GM18873 (cell line): Measurements from ENCODE around the gene ERO1B.

Experiments
- ATAC-seq: cut with Tn5 transposase; IDR thresholded peaks from one replicate; pipeline ENCODE4 v1.9.1; 2021; ENCODE audit warnings: mild to moderate bottlenecking, moderate library complexity, moderate number of reproducible peaks; ENCODE audit not compliant: unreplicated experiment, low FRiP score

The ERO1B gene

GRCh38 chr1:236301080-236301957 lies 19.6 kb upstream of the ERO1B start:
- ATAC-seq = no peak

- no peak for ATAC-seq
These were observed 15.4 kb upstream of the ERO1B start for GRCh38 chr1:236297161-236297560.

GRCh38 chr1:236292425-236292824 lies 10.7 kb upstream of the ERO1B start:
- no peak for ATAC-seq

- no peak for ATAC-seq
These were observed 7.9 kb upstream of the ERO1B start for GRCh38 chr1:236289492-236290131.

GRCh38 chr1:236288620-236288976 lies 6.8 kb upstream of the ERO1B start:
- no peak for ATAC-seq

- no peak for ATAC-seq
These were observed 6.2 kb upstream of the ERO1B start for GRCh38 chr1:236287757-236288619.

GRCh38 chr1:236287356-236287755 lies 5.6 kb upstream of the ERO1B start:
- no peak for ATAC-seq

- peak; percentile 49 for ATAC-seq
These were observed 2.5 kb upstream of the ERO1B start for GRCh38 chr1:236284291-236284721.

- ATAC-seq = no peak
These were observed 961 bp upstream of the ERO1B start for GRCh38 chr1:236282719-236283118.

GRCh38 chr1:236282425-236282716 lies 613 bp upstream of the ERO1B start:
- no peak for ATAC-seq

- no peak for ATAC-seq
These were observed 532 bp downstream of the ERO1B start for GRCh38 chr1:236281198-236281653.

GRCh38 chr1:236280438-236281197 lies 1.1 kb downstream of the ERO1B start:
- no peak for ATAC-seq

GRCh38 chr1:236275586-236275985 lies 6.2 kb downstream of the ERO1B start:
- ATAC-seq = no peak

- ATAC-seq = no peak
These were observed 6.7 kb downstream of the ERO1B start for GRCh38 chr1:236275061-236275460.

GRCh38 chr1:236273358-236273757 lies 8.4 kb downstream of the ERO1B start:
- ATAC-seq = no peak

GRCh38 chr1:236269439-236269838 lies 12.3 kb downstream of the ERO1B start:
- no peak for ATAC-seq

GRCh38 chr1:236261898-236262297 lies 19.9 kb downstream of the ERO1B start:
- no peak for ATAC-seq

- ATAC-seq = no peak
These were observed 20.7 kb downstream of the ERO1B start for GRCh38 chr1:236261033-236261432.

GRCh38 chr1:236259043-236259442 lies 22.7 kb downstream of the ERO1B start:
- ATAC-seq = no peak

- ATAC-seq = no peak
These were observed 23.6 kb downstream of the ERO1B start for GRCh38 chr1:236258114-236258622.
